Ectodermal cell (in vitro differentiated cells): Measurements from ENCODE around the gene ABCC8.

Experiments used
- H3K27ac ChIP-seq: 2 replicates; pipeline ENCODE4 v1.7.0; 2013; ENCODE audit warnings: mild to moderate bottlenecking, low read depth, low read length; ENCODE audit not compliant: insufficient read depth, poor library complexity, severe bottlenecking
- H3K27me3 ChIP-seq: 2 replicates; pipeline ENCODE4 v1.7.0; 2013; ENCODE audit warnings: mild to moderate bottlenecking, low read length; ENCODE audit not compliant: insufficient read depth, control insufficient read depth, poor library complexity, severe bottlenecking
- H3K36me3 ChIP-seq: one replicate; pipeline ENCODE4 v1.7.0; 2013; ENCODE audit warnings: low read length; ENCODE audit not compliant: control insufficient read depth, insufficient read depth
- H3K4me1 ChIP-seq: one replicate; pipeline ENCODE4 v1.7.0; 2013; ENCODE audit warnings: low read length; ENCODE audit not compliant: control insufficient read depth, insufficient read depth
- H3K4me3 ChIP-seq: 2 replicates; pipeline ENCODE4 v1.7.0; 2013; ENCODE audit warnings: low read depth, low read length, control low read depth; ENCODE audit not compliant: insufficient read depth
- H3K9me3 ChIP-seq: 2 replicates; pipeline ENCODE4 v1.7.0; 2013; ENCODE audit warnings: mild to moderate bottlenecking, low read length, moderate library complexity; ENCODE audit not compliant: control insufficient read depth
- WGBS, 2 experiments: methylation state at CpG; one replicate each; pipeline ENCODE4 v1.1.7; 2013; ENCODE audit warnings: missing lambda C conversion rate in 2 of 2; 5-methylcytosine and 5-hydroxymethylcytosine counted together

ABCC8 gene

GRCh38 chr11:17391493-17392355, 84.9 kb downstream of the ABCC8 start:
- no peaks in the 10 kb centered on the region for H3K4me1 ChIP-seq
- H3K9me3 ChIP-seq = no peaks in the 10 kb centered on the region
- peaks cover 9% of the 10 kb centered on the region for H3K27me3 ChIP-seq
- no peaks in the 10 kb centered on the region for H3K36me3 ChIP-seq
- WGBS, 2 experiments = 89 to 97% methylated on average over 3 of the region's 3 CpGs
- H3K27ac ChIP-seq = no peak overlapping the region
- no peak overlapping the region for H3K4me3 ChIP-seq

GRCh38 chr11:17389957-17390649, 86.5 kb downstream of the ABCC8 start:
- 75 to 81% methylated on average over 10 of the region's 10 CpGs for WGBS, 2 experiments
- Histone ChIP-seq H3K27me3 (peaks cover 9% of the 10 kb centered on the region), H3K9me3 (no peaks in the 10 kb centered on the region), H3K27ac (no peak overlapping the region), H3K4me1 (no peaks in the 10 kb centered on the region), H3K36me3 (no peaks in the 10 kb centered on the region), H3K4me3 (no peak overlapping the region)

GRCh38 chr11:17389211-17389956, 87.3 kb downstream of the ABCC8 start:
- no peak overlapping the region for H3K27ac ChIP-seq
- whole genome bisulfite sequencing, 2 experiments = 3 to 4% methylated on average over 51 to 55 of the region's 55 CpGs
- H3K36me3 ChIP-seq = no peaks in the 10 kb centered on the region
- H3K9me3 ChIP-seq = no peaks in the 10 kb centered on the region
- peak overlapping the region; percentile 50 for H3K4me3 ChIP-seq
- no peaks in the 10 kb centered on the region for H3K4me1 ChIP-seq
- peaks cover 9% of the 10 kb centered on the region for H3K27me3 ChIP-seq

- H3K9me3 ChIP-seq = no peaks in the 10 kb centered on the region
- H3K36me3 ChIP-seq = no peaks in the 10 kb centered on the region
- H3K27ac ChIP-seq = no peak within 1 kb of the TSS
- H3K4me1 ChIP-seq = no peaks in the 10 kb centered on the region
- H3K4me3 ChIP-seq = peak within 1 kb of the TSS; percentile 50
- 3 to 4% methylated on average over 53 of the region's 53 CpGs for WGBS, 2 experiments
- H3K27me3 ChIP-seq = peaks cover 9% of the 10 kb centered on the region
These were observed 87.9 kb downstream of the ABCC8 start, which contains the start of gene KCNJ11 for GRCh38 chr11:17388609-17389210. Gene KCNJ11, minus strand, starts transcription at chr11:17388659. Its CDS starts 568 bp downstream, at chr11:17388091.

- H3K4me1 ChIP-seq = no peaks in the 10 kb centered on the region
- H3K27ac ChIP-seq = no peak overlapping the region
- no peaks in the 10 kb centered on the region for H3K9me3 ChIP-seq
- no peak overlapping the region for H3K4me3 ChIP-seq
- H3K27me3 ChIP-seq = peaks cover 9% of the 10 kb centered on the region
- no peaks in the 10 kb centered on the region for H3K36me3 ChIP-seq
- WGBS, 2 experiments = 95% methylated on average over 20 of the region's 20 CpGs
These were observed 88.8 kb downstream of the ABCC8 start for GRCh38 chr11:17387811-17388210.

GRCh38 chr11:17387254-17387653, 89.4 kb downstream of the ABCC8 start:
- no peaks in the 10 kb centered on the region for H3K9me3 ChIP-seq
- no peak overlapping the region for H3K4me3 ChIP-seq
- H3K4me1 ChIP-seq = no peaks in the 10 kb centered on the region
- no peaks in the 10 kb centered on the region for H3K36me3 ChIP-seq
- peaks cover 9% of the 10 kb centered on the region for H3K27me3 ChIP-seq
- 97% methylated on average over 20 of the region's 20 CpGs for WGBS, 2 experiments
- no peak overlapping the region for H3K27ac ChIP-seq

GRCh38 chr11:17386331-17387084, 90.1 kb downstream of the ABCC8 start:
- H3K4me3 ChIP-seq = no peak overlapping the region
- H3K36me3 ChIP-seq = no peaks in the 10 kb centered on the region
- H3K27me3 ChIP-seq = peaks cover 9% of the 10 kb centered on the region
- 80 to 81% methylated on average over 23 of the region's 23 CpGs for WGBS, 2 experiments
- no peak overlapping the region for H3K27ac ChIP-seq
- no peaks in the 10 kb centered on the region for H3K4me1 ChIP-seq
- H3K9me3 ChIP-seq = no peaks in the 10 kb centered on the region

GRCh38 chr11:17385926-17386325, 90.7 kb downstream of the ABCC8 start:
- H3K27me3 ChIP-seq = peaks cover 9% of the 10 kb centered on the region
- no peaks in the 10 kb centered on the region for H3K4me1 ChIP-seq
- H3K4me3 ChIP-seq = no peak overlapping the region
- no peak overlapping the region for H3K27ac ChIP-seq
- H3K9me3 ChIP-seq = no peaks in the 10 kb centered on the region
- H3K36me3 ChIP-seq = no peaks in the 10 kb centered on the region
- WGBS, 2 experiments = 86 to 87% methylated on average over 6 of the region's 6 CpGs

- Histone ChIP-seq H3K9me3 (no peaks in the 10 kb centered on the region), H3K27me3 (peaks cover 9% of the 10 kb centered on the region), H3K4me1 (no peaks in the 10 kb centered on the region), H3K4me3 (no peak overlapping the region), H3K27ac (no peak overlapping the region), H3K36me3 (no peaks in the 10 kb centered on the region)
- 89 to 93% methylated on average over 5 of the region's 5 CpGs for WGBS, 2 experiments
These were observed 91.2 kb downstream of the ABCC8 start for GRCh38 chr11:17385492-17385891.
